Endothelial cell (in vitro differentiated cells): ENCODE results near the gene ZP4. TPM values are rescaled to one million over a fixed set of nuclear protein-coding genes. Genes with fewer than 3 reads are reported as not detected.

Experiments
- DNase-seq: peaks from one replicate; pipeline ENCODE4 v3.0.0; 2021; ENCODE audit warnings: low spot score
- H3K27ac Mint-ChIP-seq: one replicate; pipeline ENCODE4 v1.8.0; 2021; ENCODE audit warnings: mixed read lengths, inconsistent platforms; ENCODE audit not compliant: unreplicated experiment
- H3K27me3 Mint-ChIP-seq: one replicate; pipeline ENCODE4 v1.8.0; 2021; ENCODE audit warnings: mild to moderate bottlenecking, moderate library complexity, mixed read lengths, inconsistent platforms; ENCODE audit not compliant: unreplicated experiment
- H3K36me3 Mint-ChIP-seq: one replicate; pipeline ENCODE4 v1.8.0; 2021; ENCODE audit warnings: mild to moderate bottlenecking, low read depth, mixed read lengths, inconsistent platforms; ENCODE audit not compliant: unreplicated experiment
- H3K4me1 Mint-ChIP-seq: one replicate; pipeline ENCODE4 v1.8.0; 2021; ENCODE audit warnings: mild to moderate bottlenecking, mixed read lengths, inconsistent platforms; ENCODE audit not compliant: unreplicated experiment
- H3K4me3 Mint-ChIP-seq: one replicate; pipeline ENCODE4 v1.8.0; 2021; ENCODE audit warnings: mild to moderate bottlenecking, mixed read lengths, inconsistent platforms; ENCODE audit not compliant: unreplicated experiment
- H3K9me3 Mint-ChIP-seq: one replicate; pipeline ENCODE4 v1.8.0; 2021; ENCODE audit warnings: mixed read lengths, inconsistent platforms; ENCODE audit not compliant: unreplicated experiment
- CTCF ChIP-seq: fragments of 200-600 bp; sonication (generic); IDR thresholded peaks from one replicate; pipeline ENCODE4 v1.5.0; 2021; ENCODE audit warnings: antibody characterized with exemption; ENCODE audit not compliant: unreplicated experiment
- long read RNA-seq: library from polyadenylated mRNA; unstranded; transcript quantifications from one replicate; pipeline ENCODE4 v2.0.0, GENCODE V29; 2020; ENCODE audit not compliant: unreplicated experiment
- total RNA-seq: library from RNA; stranded (reverse); fragmentation: NEBNext Ultra II Directional; extraction: Animal tissue kit (Norgen Biotek cat#: 25700); gene quantifications from one replicate; pipeline ENCODE4 v1.2.1, GENCODE V29; 2021; ENCODE audit not compliant: unreplicated experiment

Gene ZP4
- not detected for total RNA-seq
- long read RNA-seq, result 0 reads

- Mint-ChIP-seq H3K4me3 (no peak within 1 kb of the TSS), H3K27me3 (no peaks in the 10 kb centered on the region), H3K36me3 (no peaks in the 10 kb centered on the region), H3K4me1 (no peaks in the 10 kb centered on the region), H3K9me3 (no peaks in the 10 kb centered on the region), H3K27ac (no peak within 1 kb of the TSS)
- TF ChIP-seq CTCF, result no peak
- no peak for DNase-seq
Observed at GRCh38 chr1:237890822-237891221, at the start of gene ZP4. TSS of gene ZP4 (minus strand) at chr1:237890922. CDS start at chr1:237890635, 287 bp downstream.

- H3K4me1 Mint-ChIP-seq, result no peaks in the 10 kb centered on the region
- no peak overlapping the region for H3K27ac Mint-ChIP-seq
- no peaks in the 10 kb centered on the region for H3K9me3 Mint-ChIP-seq
- no peaks in the 10 kb centered on the region for H3K36me3 Mint-ChIP-seq
- H3K4me3 Mint-ChIP-seq, result no peak overlapping the region
- TF ChIP-seq CTCF, result peak; percentile 44
- DNase-seq, result no peak
- H3K27me3 Mint-ChIP-seq, result no peaks in the 10 kb centered on the region
Observed at GRCh38 chr1:237938553-237938952, 47.8 kb upstream of the ZP4 start.

GRCh38 chr1:237938068-237938467 lies 47.3 kb upstream of the ZP4 start:
- no peak for TF ChIP-seq CTCF
- Mint-ChIP-seq H3K27ac (no peak overlapping the region), H3K27me3 (no peaks in the 10 kb centered on the region), H3K36me3 (no peaks in the 10 kb centered on the region), H3K4me3 (no peak overlapping the region), H3K9me3 (no peaks in the 10 kb centered on the region), H3K4me1 (no peaks in the 10 kb centered on the region)
- no peak for DNase-seq

- Mint-ChIP-seq H3K9me3 (no peaks in the 10 kb centered on the region), H3K27ac (no peak overlapping the region)
- DNase-seq, result no peak
Observed at GRCh38 chr1:237932816-237933215, 42.1 kb upstream of the ZP4 start.

GRCh38 chr1:237931581-237931980 lies 40.9 kb upstream of the ZP4 start:
- TF ChIP-seq CTCF, result no peak
- no peak overlapping the region for H3K4me3 Mint-ChIP-seq
- no peak for DNase-seq
- H3K27me3 Mint-ChIP-seq, result peaks cover 5% of the 10 kb centered on the region
- H3K27ac Mint-ChIP-seq, result no peak overlapping the region
- H3K36me3 Mint-ChIP-seq, result no peaks in the 10 kb centered on the region
- no peaks in the 10 kb centered on the region for H3K9me3 Mint-ChIP-seq
- no peaks in the 10 kb centered on the region for H3K4me1 Mint-ChIP-seq

More at GRCh38 chr1:237932816-237933215, 42.1 kb upstream of the ZP4 start:
- peaks cover 5% of the 10 kb centered on the region for H3K27me3 Mint-ChIP-seq
- TF ChIP-seq CTCF, result no peak
- no peak overlapping the region for H3K4me3 Mint-ChIP-seq
- no peaks in the 10 kb centered on the region for H3K36me3 Mint-ChIP-seq
- no peaks in the 10 kb centered on the region for H3K4me1 Mint-ChIP-seq
